Activated B cell treated with CpG ODN at 0.5 μM for 24 hours (primary cell): Measurements from ENCODE around the gene ERBB4. TPM values are rescaled to one million over a fixed set of nuclear protein-coding genes. Genes with fewer than 3 reads are reported as not detected.

Experiments
- ATAC-seq: fragments of 200-7000 bp; cut with Tn5 transposase; one replicate; pipeline ENCODE4 v1.10.0; 2021; ENCODE audit warnings: low read depth, mild to moderate bottlenecking, moderate library complexity
- CTCF ChIA-PET: fragments of 350-600 bp; sonication (Branson Sonifier 250); formaldehyde crosslinking; loops from one replicate; lab custom pipeline; 2021; ENCODE audit warnings: antibody characterized with exemption; lab: Charles Lee
- POLR2A ChIA-PET: fragments of 350-600 bp; sonication (Branson Sonifier 250); formaldehyde crosslinking; loops from one replicate; lab custom pipeline; 2021; ENCODE audit warnings: antibody characterized with exemption; lab: Charles Lee
- DNase-seq: peaks from one replicate; pipeline ENCODE4 v3.0.0; 2022
- H3K27ac Mint-ChIP-seq: one replicate; pipeline ENCODE4 v1.8.0; 2020; ENCODE audit warnings: mixed read lengths
- H3K27me3 Mint-ChIP-seq: one replicate; pipeline ENCODE4 v1.8.0; 2021; ENCODE audit warnings: mixed read lengths
- H3K36me3 Mint-ChIP-seq: one replicate; pipeline ENCODE4 v1.8.0; 2021; ENCODE audit warnings: low read depth, mixed read lengths
- H3K4me1 Mint-ChIP-seq: one replicate; pipeline ENCODE4 v1.8.0; 2021; ENCODE audit warnings: mixed read lengths
- H3K4me3 Mint-ChIP-seq: one replicate; pipeline ENCODE4 v1.8.0; 2020; ENCODE audit warnings: mild to moderate bottlenecking, mixed read lengths
- H3K9me3 Mint-ChIP-seq: one replicate; pipeline ENCODE4 v1.8.0; 2020; ENCODE audit warnings: mixed read lengths
- intact Hi-C: fragments of 100-400 bp; cut with micrococcal nuclease; formaldehyde crosslinking; loops from one replicate; pipeline ENCODE4 v1.15.1; 2024
- total RNA-seq: library from RNA; stranded (reverse); gene quantifications from 2 replicates; pipeline ENCODE4 v1.2.3, GENCODE V29; 2022
- TF ChIP-seq, protein P1 (sequence below): fragments of 200-600 bp; IDR thresholded peaks from one replicate; pipeline ENCODE4 v1.8.0; 2022; ENCODE audit warnings: antibody characterized with exemption, mild to moderate bottlenecking

Gene ERBB4
- total RNA-seq, 1 donor from 2014 or later, result not detected

DNA sequence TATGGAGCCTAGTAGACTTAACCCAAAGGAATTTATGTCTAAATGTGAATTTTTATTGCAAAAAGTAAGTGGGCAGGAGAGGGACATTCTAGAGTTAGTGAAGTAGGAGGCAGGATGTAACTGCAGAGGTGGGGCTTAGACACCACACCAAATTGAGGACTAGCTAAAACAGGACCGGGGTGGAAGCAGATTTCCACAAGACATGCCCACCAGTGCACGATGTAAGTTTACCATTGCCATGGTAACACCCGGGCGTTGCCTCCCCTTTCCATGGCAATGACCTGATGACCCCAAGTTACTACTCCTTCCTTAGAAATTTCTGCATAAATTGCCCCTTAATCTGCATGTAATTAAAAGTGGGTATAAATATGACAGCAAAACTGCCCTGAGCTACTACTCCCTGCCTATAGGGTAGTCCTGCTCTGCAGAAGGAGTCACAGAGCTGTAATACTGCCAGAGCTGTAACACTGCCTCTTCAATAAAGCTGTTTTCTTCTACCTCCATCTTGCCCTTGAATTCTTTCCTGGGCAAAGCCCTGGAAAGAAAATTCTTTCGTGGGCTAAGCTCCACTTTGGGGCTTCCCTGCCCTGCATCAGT, 509.7 kb downstream of the ERBB4 start:
- CTCF ChIA-PET, result no interaction called here
- TF ChIP-seq, protein P1, sequence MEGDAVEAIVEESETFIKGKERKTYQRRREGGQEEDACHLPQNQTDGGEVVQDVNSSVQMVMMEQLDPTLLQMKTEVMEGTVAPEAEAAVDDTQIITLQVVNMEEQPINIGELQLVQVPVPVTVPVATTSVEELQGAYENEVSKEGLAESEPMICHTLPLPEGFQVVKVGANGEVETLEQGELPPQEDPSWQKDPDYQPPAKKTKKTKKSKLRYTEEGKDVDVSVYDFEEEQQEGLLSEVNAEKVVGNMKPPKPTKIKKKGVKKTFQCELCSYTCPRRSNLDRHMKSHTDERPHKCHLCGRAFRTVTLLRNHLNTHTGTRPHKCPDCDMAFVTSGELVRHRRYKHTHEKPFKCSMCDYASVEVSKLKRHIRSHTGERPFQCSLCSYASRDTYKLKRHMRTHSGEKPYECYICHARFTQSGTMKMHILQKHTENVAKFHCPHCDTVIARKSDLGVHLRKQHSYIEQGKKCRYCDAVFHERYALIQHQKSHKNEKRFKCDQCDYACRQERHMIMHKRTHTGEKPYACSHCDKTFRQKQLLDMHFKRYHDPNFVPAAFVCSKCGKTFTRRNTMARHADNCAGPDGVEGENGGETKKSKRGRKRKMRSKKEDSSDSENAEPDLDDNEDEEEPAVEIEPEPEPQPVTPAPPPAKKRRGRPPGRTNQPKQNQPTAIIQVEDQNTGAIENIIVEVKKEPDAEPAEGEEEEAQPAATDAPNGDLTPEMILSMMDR, result no peak
- DNase-seq, result no peak
- Mint-ChIP-seq H3K27ac (no peak overlapping the region), H3K9me3 (no peaks in the 10 kb centered on the region), H3K27me3 (no peaks in the 10 kb centered on the region), H3K4me3 (no peak overlapping the region), H3K36me3 (no peaks in the 10 kb centered on the region), H3K4me1 (no peaks in the 10 kb centered on the region)
- POLR2A ChIA-PET, result no interaction called here
- ATAC-seq, result no peak
- intact Hi-C loops, result no loop called here

DNA sequence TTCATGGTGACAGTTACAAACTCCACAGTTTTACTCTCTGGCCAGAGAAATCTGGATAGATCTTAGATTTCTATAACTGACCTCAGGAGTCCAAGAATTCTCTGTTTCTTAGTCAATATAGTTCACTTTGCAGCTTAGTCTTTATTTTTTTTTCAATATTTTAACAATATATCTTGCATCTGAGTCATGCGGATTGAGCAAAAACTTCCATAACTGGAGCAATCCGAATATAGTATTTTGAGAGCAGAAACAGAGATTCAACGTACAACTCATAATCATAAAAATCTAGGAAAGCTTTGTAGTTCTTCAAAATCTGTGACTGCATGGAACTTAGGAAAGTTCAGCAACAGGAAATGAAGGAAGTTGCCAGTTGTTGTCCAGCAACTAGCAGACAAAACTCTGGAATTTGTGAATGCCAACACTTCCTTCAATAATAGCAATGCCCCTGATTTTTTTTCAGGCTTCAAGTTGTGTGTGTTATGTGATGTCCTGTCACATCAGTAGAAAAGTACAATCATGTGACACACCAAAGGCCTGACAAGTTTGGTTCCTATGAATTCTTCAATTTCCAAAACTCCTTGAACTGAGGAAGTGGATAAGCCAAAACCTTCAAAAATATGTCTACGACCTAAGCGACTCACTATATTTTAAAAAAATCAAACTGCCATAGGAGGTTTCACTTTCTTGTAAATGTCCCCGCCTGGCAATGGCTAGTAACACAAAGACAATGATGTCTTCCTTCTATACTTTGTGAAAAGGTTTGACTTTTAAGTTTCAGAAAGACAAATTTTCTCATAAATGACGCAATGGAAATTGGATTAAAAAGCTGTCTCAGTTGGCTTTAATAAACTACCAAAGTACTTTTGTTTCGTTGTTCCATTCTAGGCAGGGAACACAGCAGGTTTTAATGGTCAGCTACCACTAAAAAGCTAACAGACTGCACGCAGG, 510.6 kb downstream of the ERBB4 start:
- Mint-ChIP-seq H3K27me3 (no peaks in the 10 kb centered on the region), H3K4me3 (no peak overlapping the region), H3K4me1 (no peaks in the 10 kb centered on the region), H3K36me3 (no peaks in the 10 kb centered on the region), H3K27ac (no peak overlapping the region), H3K9me3 (no peaks in the 10 kb centered on the region)
- ChIA-PET POLR2A (no interaction called here), CTCF (no interaction called here)
- TF ChIP-seq, protein P1, result no peak
- no peak for DNase-seq
- intact Hi-C loops, result no loop called here
- ATAC-seq, result no peak

DNA sequence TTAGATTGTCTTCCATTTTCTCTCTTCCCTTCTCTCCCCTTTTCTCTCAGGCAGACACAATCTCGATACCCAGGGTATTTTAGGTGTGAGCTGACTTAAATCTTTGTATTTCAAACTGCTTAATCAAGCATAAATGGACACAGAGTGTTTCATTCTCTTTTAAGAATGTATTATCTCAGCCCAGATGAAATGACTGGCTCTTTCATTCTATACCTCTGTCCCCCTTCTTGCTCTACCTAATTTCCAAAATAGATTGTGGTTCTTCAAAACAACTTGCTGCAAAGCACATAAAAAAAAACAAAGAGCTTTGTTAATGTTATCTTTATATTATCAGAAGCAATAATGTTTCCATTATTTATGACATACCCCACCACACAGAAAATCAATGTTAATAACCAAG, 514.6 kb downstream of the ERBB4 start:
- ATAC-seq (no peak), DNase-seq (no peak)
- no peak overlapping the region for H3K4me3 Mint-ChIP-seq
- H3K4me1 Mint-ChIP-seq, result no peaks in the 10 kb centered on the region
- no peaks in the 10 kb centered on the region for H3K9me3 Mint-ChIP-seq
- no peaks in the 10 kb centered on the region for H3K36me3 Mint-ChIP-seq
- intact Hi-C loops, result no loop called here
- POLR2A ChIA-PET, result no interaction called here
- CTCF ChIA-PET, result no interaction called here
- TF ChIP-seq, protein P1, result no peak
- no peaks in the 10 kb centered on the region for H3K27me3 Mint-ChIP-seq
- no peak overlapping the region for H3K27ac Mint-ChIP-seq

DNA sequence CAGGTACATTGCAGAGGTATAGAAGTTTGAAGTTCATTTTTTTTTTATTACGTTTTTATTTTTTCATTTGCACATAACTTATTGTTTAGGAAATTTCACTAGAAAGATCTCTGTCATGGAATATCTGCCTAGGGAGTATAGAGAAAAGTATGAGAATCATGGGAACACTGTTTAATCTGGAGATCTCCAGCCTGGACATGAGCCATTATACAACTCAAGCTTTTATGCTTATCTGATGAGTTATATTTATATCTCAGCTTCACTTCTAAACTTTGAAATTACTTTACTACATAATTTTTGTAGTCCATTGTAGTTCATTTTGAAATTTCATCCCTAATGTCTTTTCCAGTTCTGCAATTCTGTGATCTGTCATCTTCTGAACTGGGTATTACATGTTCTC, 515.6 kb downstream of the ERBB4 start:
- intact Hi-C loops, result no loop called here
- no peak overlapping the region for H3K4me3 Mint-ChIP-seq
- H3K27ac Mint-ChIP-seq, result no peak overlapping the region
- no peaks in the 10 kb centered on the region for H3K4me1 Mint-ChIP-seq
- H3K36me3 Mint-ChIP-seq, result no peaks in the 10 kb centered on the region
- no peaks in the 10 kb centered on the region for H3K27me3 Mint-ChIP-seq
- CTCF ChIA-PET, result no interaction called here
- POLR2A ChIA-PET, result no interaction called here
- DNase-seq, result no peak
- H3K9me3 Mint-ChIP-seq, result no peaks in the 10 kb centered on the region
- TF ChIP-seq, protein P1, result no peak
- ATAC-seq, result no peak

- no peaks in the 10 kb centered on the region for H3K9me3 Mint-ChIP-seq
Measured at GRCh38 chr2:212021947-212022346, 516.7 kb downstream of the ERBB4 start.

More at GRCh38 chr2:212021947-212022346, 516.7 kb downstream of the ERBB4 start:
- POLR2A ChIA-PET, result no interaction called here
- TF ChIP-seq, protein P1, result no peak
- no peaks in the 10 kb centered on the region for H3K36me3 Mint-ChIP-seq
- CTCF ChIA-PET, result no interaction called here
- no peaks in the 10 kb centered on the region for H3K4me1 Mint-ChIP-seq
- no peak overlapping the region for H3K27ac Mint-ChIP-seq
- H3K4me3 Mint-ChIP-seq, result no peak overlapping the region
- intact Hi-C loops, result no loop called here
- no peak for DNase-seq
- no peak for ATAC-seq
- H3K27me3 Mint-ChIP-seq, result no peaks in the 10 kb centered on the region
